ENCODE data around the gene SLC35B4. TPM values are rescaled to one million over a fixed set of nuclear protein-coding genes. Genes with fewer than 3 reads are reported as not detected.

The SLC35B4 gene
- total RNA-seq, 1 donor from 2014 or later = 25.9 TPM

- no peak overlapping the region for H3K27ac Mint-ChIP-seq
- H3K27me3 Mint-ChIP-seq = no peaks in the 10 kb centered on the region
- peaks cover 19% of the 10 kb centered on the region for H3K4me1 Mint-ChIP-seq (ENCODE audit: unreplicated experiment)
- no peak overlapping the region for H3K4me3 Mint-ChIP-seq
- no peaks in the 10 kb centered on the region for H3K9me3 Mint-ChIP-seq
- DNase-seq (ENCODE audit: extremely low spot score, unreplicated experiment) = no peak
- TF ChIP-seq CTCF (conservative IDR thresholded peaks at IDR 0.05) = no peak
- H3K36me3 Mint-ChIP-seq = peaks cover 7% of the 10 kb centered on the region
Measured at GRCh38 chr7:134312717-134313116, 4.0 kb downstream of the SLC35B4 start.

GRCh38 chr7:134311807-134312206 is 4.9 kb downstream of the SLC35B4 start:
- Mint-ChIP-seq H3K9me3 (no peaks in the 10 kb centered on the region), H3K27me3 (no peaks in the 10 kb centered on the region), H3K4me1 (ENCODE audit: unreplicated experiment) (peaks cover 12% of the 10 kb centered on the region), H3K36me3 (peaks cover 7% of the 10 kb centered on the region), H3K27ac (no peak overlapping the region), H3K4me3 (no peak overlapping the region)
- no peak for TF ChIP-seq CTCF (conservative IDR thresholded peaks at IDR 0.05)
- no peak for DNase-seq (ENCODE audit: extremely low spot score, unreplicated experiment)

- DNase-seq (ENCODE audit: extremely low spot score, unreplicated experiment) = no peak
- Mint-ChIP-seq H3K27me3 (no peaks in the 10 kb centered on the region), H3K9me3 (no peaks in the 10 kb centered on the region), H3K4me3 (no peak overlapping the region), H3K4me1 (ENCODE audit: unreplicated experiment) (no peaks in the 10 kb centered on the region), H3K27ac (no peak overlapping the region), H3K36me3 (peaks cover 19% of the 10 kb centered on the region)
- no peak for TF ChIP-seq CTCF (conservative IDR thresholded peaks at IDR 0.05)
Measured at GRCh38 chr7:134308548-134308947, 8.2 kb downstream of the SLC35B4 start.

- H3K4me3 Mint-ChIP-seq = no peak overlapping the region
- no peak for DNase-seq (ENCODE audit: extremely low spot score, unreplicated experiment)
- TF ChIP-seq CTCF (conservative IDR thresholded peaks at IDR 0.05) = no peak
- no peaks in the 10 kb centered on the region for H3K27me3 Mint-ChIP-seq
- H3K9me3 Mint-ChIP-seq = no peaks in the 10 kb centered on the region
- H3K36me3 Mint-ChIP-seq = peaks cover 19% of the 10 kb centered on the region
- H3K4me1 Mint-ChIP-seq (ENCODE audit: unreplicated experiment) = no peaks in the 10 kb centered on the region
- no peak overlapping the region for H3K27ac Mint-ChIP-seq
Measured at GRCh38 chr7:134307320-134307719, 9.4 kb downstream of the SLC35B4 start.

GRCh38 chr7:134302120-134302519 is 14.6 kb downstream of the SLC35B4 start:
- Mint-ChIP-seq H3K4me3 (no peak overlapping the region), H3K27me3 (no peaks in the 10 kb centered on the region), H3K36me3 (peaks cover 28% of the 10 kb centered on the region), H3K4me1 (ENCODE audit: unreplicated experiment) (no peaks in the 10 kb centered on the region), H3K9me3 (no peaks in the 10 kb centered on the region), H3K27ac (no peak overlapping the region)
- no peak for DNase-seq (ENCODE audit: extremely low spot score, unreplicated experiment)
- no peak for TF ChIP-seq CTCF (conservative IDR thresholded peaks at IDR 0.05)

GRCh38 chr7:134301592-134301991 is 15.1 kb downstream of the SLC35B4 start:
- Mint-ChIP-seq H3K27me3 (no peaks in the 10 kb centered on the region), H3K4me3 (no peak overlapping the region), H3K36me3 (peaks cover 28% of the 10 kb centered on the region)

More at GRCh38 chr7:134301592-134301991, 15.1 kb downstream of the SLC35B4 start:
- Mint-ChIP-seq H3K9me3 (no peaks in the 10 kb centered on the region), H3K4me1 (ENCODE audit: unreplicated experiment) (no peaks in the 10 kb centered on the region), H3K27ac (no peak overlapping the region)
- no peak for DNase-seq (ENCODE audit: extremely low spot score, unreplicated experiment)
- TF ChIP-seq CTCF (conservative IDR thresholded peaks at IDR 0.05) = no peak
